Breast epithelium (tissue), 4 donors: ENCODE measurements around the gene COX14. TPM values are rescaled to one million over a fixed set of nuclear protein-coding genes. Genes with fewer than 3 reads are reported as not detected.

Source experiments
- DNase-seq, 2 donors: peaks; one replicate each; pipeline ENCODE4 v3.0.0-alpha.2; 2019; ENCODE audit warnings: low spot score in 2 of 2
- H3K27ac ChIP-seq, 2 donors: fragments of 200-600 bp; sonication (generic) in 1 of 2; one replicate each; pipeline ENCODE4 v1.5.1; 2016 to 2019; ENCODE audit warnings: mild to moderate bottlenecking in 1 of 2
- H3K27me3 ChIP-seq, 2 donors: fragments of 200-600 bp; sonication (generic) in 1 of 2; one replicate each; pipeline versions ENCODE4 v1.5.1 to v1.6.0; 2017 to 2019; ENCODE audit warnings: control low read depth in 1 of 2, mild to moderate bottlenecking in 1 of 2
- H3K36me3 ChIP-seq: fragments of 200-600 bp; one replicate; pipeline ENCODE4 v1.5.1; 2019
- H3K4me1 ChIP-seq, 2 donors: fragments of 200-600 bp; sonication (generic); one replicate each; pipeline ENCODE4 v1.5.1; 2016 to 2019; ENCODE audit warnings: control low read depth in 1 of 2
- H3K4me3 ChIP-seq, 3 donors: fragments of 200-600 bp; sonication (generic); 1 replicate in 2 of 3; 2 replicates in 1 of 3; pipeline ENCODE4 v1.5.1; 2016 to 2019; ENCODE audit warnings: mild to moderate bottlenecking in 3 of 3, moderate library complexity in 2 of 3
- H3K9me3 ChIP-seq, 2 donors: fragments of 200-600 bp; sonication (generic) in 1 of 2; one replicate each; pipeline ENCODE4 v1.5.1; 2016 to 2019; ENCODE audit warnings: control low read depth in 1 of 2
- CTCF ChIP-seq, 3 donors: fragments of 450-650 bp; IDR thresholded peaks; one replicate each; pipeline ENCODE4 v1.5.1; 2016 to 2017; ENCODE audit warnings: antibody characterized with exemption in 3 of 3, mild to moderate bottlenecking in 3 of 3, moderate library complexity in 3 of 3
- POLR2A ChIP-seq: fragments of 450-650 bp; IDR thresholded peaks from one replicate; pipeline ENCODE4 v1.6.1; 2016; ENCODE audit warnings: antibody characterized with exemption, mild to moderate bottlenecking, moderate library complexity
- POLR2AphosphoS5 ChIP-seq, 3 donors: sonication (generic); formaldehyde crosslinking; IDR thresholded peaks; one replicate each; pipeline ENCODE4 v1.6.1; 2017; ENCODE audit warnings: antibody characterized with exemption in 3 of 3
- intact Hi-C: fragments of 100-400 bp; cut with DNase I; formaldehyde crosslinking; loops from one replicate; pipeline ENCODE4 v1.15.1; 2023; ENCODE audit warnings: low total_unique reads
- total RNA-seq, 3 donors: library from RNA; depleted of rRNA; stranded (reverse); fragments of >200 nt; gene quantifications; one replicate each; pipeline ENCODE4 v1.1.0, GENCODE V29; 2016

COX14 gene
- total RNA-seq, 3 donors from 2014 or later, result 66.7 to 139 (median 95.4) TPM

- TF ChIP-seq POLR2AphosphoS5 (IDR thresholded peaks at IDR 0.05), result no peak
- TF ChIP-seq CTCF (IDR thresholded peaks at IDR 0.05), result no peak
- TF ChIP-seq POLR2A, result no peak
- peak overlapping the region in 1 of 3 donors; percentile 3 for H3K4me3 ChIP-seq
- intact Hi-C loops, result no loop called here
- peaks cover 0 to 11% of the 10 kb centered on the region in 2 donors for H3K4me1 ChIP-seq
- DNase-seq, result no peak
- no peaks in the 10 kb centered on the region for H3K9me3 ChIP-seq
- H3K27me3 ChIP-seq, result no peaks in the 10 kb centered on the region
- no peaks in the 10 kb centered on the region for H3K36me3 ChIP-seq
- peak overlapping the region; percentile 20 to 64 for H3K27ac ChIP-seq
Observed at GRCh38 chr12:50104417-50105366, 7.3 kb upstream of the COX14 start.

- TF ChIP-seq POLR2AphosphoS5 (IDR thresholded peaks at IDR 0.05) (no peak), POLR2A (no peak), CTCF (IDR thresholded peaks at IDR 0.05) (no peak)
- H3K36me3 ChIP-seq, result no peaks in the 10 kb centered on the region
- peaks cover 3 to 22% of the 10 kb centered on the region in 2 donors for H3K4me1 ChIP-seq
- no peak for DNase-seq
- intact Hi-C loops, result no loop called here
- H3K27me3 ChIP-seq, result no peaks in the 10 kb centered on the region
- peak overlapping the region in 1 of 3 donors; percentile 3 for H3K4me3 ChIP-seq
- H3K27ac ChIP-seq, result no peak overlapping the region
- no peaks in the 10 kb centered on the region for H3K9me3 ChIP-seq
Observed at GRCh38 chr12:50105913-50106450, 6.1 kb upstream of the COX14 start.

- no peaks in the 10 kb centered on the region for H3K9me3 ChIP-seq
- H3K27me3 ChIP-seq, result no peaks in the 10 kb centered on the region
- H3K4me1 ChIP-seq, result peaks cover 7 to 22% of the 10 kb centered on the region in 2 donors
- intact Hi-C loops, result no loop called here
- H3K27ac ChIP-seq, result no peak overlapping the region
- H3K36me3 ChIP-seq, result no peaks in the 10 kb centered on the region
- no peak for DNase-seq
- no peak overlapping the region for H3K4me3 ChIP-seq
- no peak for TF ChIP-seq POLR2AphosphoS5 (IDR thresholded peaks at IDR 0.05)
- no peak for TF ChIP-seq POLR2A
- TF ChIP-seq CTCF (IDR thresholded peaks at IDR 0.05), result no peak
Observed at GRCh38 chr12:50106907-50107306, 5.1 kb upstream of the COX14 start.

GRCh38 chr12:50107416-50108268, 4.4 kb upstream of the COX14 start:
- DNase-seq, result no peak
- H3K9me3 ChIP-seq, result no peaks in the 10 kb centered on the region
- TF ChIP-seq POLR2A, result no peak
- no peak for TF ChIP-seq CTCF (IDR thresholded peaks at IDR 0.05)
- H3K4me1 ChIP-seq, result peaks cover 7 to 22% of the 10 kb centered on the region in 2 donors
- intact Hi-C loops, result no loop called here
- H3K27ac ChIP-seq, result no peak overlapping the region
- no peaks in the 10 kb centered on the region for H3K36me3 ChIP-seq
- no peaks in the 10 kb centered on the region for H3K27me3 ChIP-seq
- H3K4me3 ChIP-seq, result no peak overlapping the region
